OCI-LY7 (cell line): ENCODE data around the gene NFATC2. TPM values are rescaled to one million over a fixed set of nuclear protein-coding genes. Genes with fewer than 3 reads are reported as not detected.
"Not testable (repeated sequence)": the region's sequence is repeated elsewhere in the genome, so short reads cannot be mapped to it uniquely, and the experiment has no call there.

Source experiments
- BruUV-seq: library from RNA; stranded (reverse); fragments of 400-500 nt; replicated peaks from 2 replicates; lab custom pipeline; 2021; lab: Mats Ljungman, UMichigan
- CTCF ChIA-PET: fragments of 300-600 bp; sonication (Branson Sonifier 250); formaldehyde crosslinking; loops from one replicate; lab custom pipeline; 2022; ENCODE audit warnings: antibody characterized with exemption; ENCODE audit not compliant: unreplicated experiment; lab: Charles Lee
- POLR2A ChIA-PET: fragments of 300-600 bp; sonication (Branson Sonifier 250); formaldehyde crosslinking; loops from one replicate; lab custom pipeline; 2022; ENCODE audit warnings: antibody characterized with exemption; lab: Charles Lee
- DNase-seq: peaks from one replicate; pipeline ENCODE4 v3.0.0-alpha.2; 2015; ENCODE audit warnings: low spot score
- H2AFZ ChIP-seq: fragments of 200-600 bp; sonication (generic), shearing (Covaris generic); 2 replicates; pipeline ENCODE4 v1.6.1; 2014; ENCODE audit warnings: mild to moderate bottlenecking, antibody characterized with exemption, low read length, moderate library complexity
- H3K27ac ChIP-seq: fragments of 200-600 bp; sonication (generic); 2 replicates; pipeline ENCODE4 v1.5.1; 2014; ENCODE audit warnings: mixed run types, low read depth, mild to moderate bottlenecking, moderate library complexity, low read length, inconsistent platforms; ENCODE audit not compliant: poor library complexity, severe bottlenecking
- H3K36me3 ChIP-seq: fragments of 200-600 bp; sonication (generic); 2 replicates; pipeline ENCODE4 v1.6.1; 2014; ENCODE audit warnings: mild to moderate bottlenecking, antibody characterized with exemption, low read length, moderate library complexity, mixed read lengths; ENCODE audit not compliant: insufficient read depth
- H3K4me1 ChIP-seq: fragments of 200-600 bp; sonication (generic); 2 replicates; pipeline ENCODE4 v1.5.1; 2014; ENCODE audit warnings: mild to moderate bottlenecking, low read length; ENCODE audit not compliant: insufficient read depth, poor library complexity, severe bottlenecking
- H3K4me2 ChIP-seq: fragments of 200-600 bp; sonication (generic); 2 replicates; pipeline ENCODE4 v1.6.1; 2014; ENCODE audit warnings: mild to moderate bottlenecking, low read length
- H3K4me3 ChIP-seq: fragments of 200-600 bp; sonication (generic); 2 replicates; pipeline ENCODE4 v1.5.1; 2014; ENCODE audit warnings: mild to moderate bottlenecking, low read depth, low read length; ENCODE audit not compliant: poor library complexity, severe bottlenecking
- H3K79me2 ChIP-seq: fragments of 200-600 bp; sonication (generic); 2 replicates; pipeline ENCODE4 v1.6.1; 2016; ENCODE audit warnings: low read depth, mild to moderate bottlenecking, low read length, moderate library complexity, mixed read lengths; ENCODE audit not compliant: insufficient read depth
- H3K9me2 ChIP-seq: fragments of 200-600 bp; sonication (generic); 2 replicates; pipeline ENCODE4 v1.6.1; 2016; ENCODE audit warnings: mild to moderate bottlenecking, low read length, mixed read lengths; ENCODE audit not compliant: insufficient read depth
- H3K9me3 ChIP-seq: fragments of 200-600 bp; sonication (generic); 2 replicates; pipeline ENCODE4 v1.6.1; 2014; ENCODE audit warnings: mild to moderate bottlenecking, mixed run types, low read length, mixed read lengths
- H4K20me1 ChIP-seq: fragments of 200-600 bp; sonication (generic); 2 replicates; pipeline ENCODE4 v1.6.1; 2014; ENCODE audit warnings: mild to moderate bottlenecking, antibody characterized with exemption, low read length, moderate library complexity, mixed read lengths; ENCODE audit not compliant: insufficient read depth
- CTCF ChIP-seq: fragments of 200-600 bp; sonication (generic); conservative IDR thresholded peaks from 2 replicates; pipeline ENCODE4 v1.5.1; 2014; ENCODE audit warnings: mild to moderate bottlenecking, antibody characterized with exemption, low read length, moderate library complexity, mixed read lengths
- EZH2phosphoT487 ChIP-seq: fragments of 200-600 bp; sonication (generic); IDR thresholded peaks from 2 replicates; pipeline ENCODE4 v1.6.1; 2018; ENCODE audit warnings: low read depth, borderline replicate concordance, mild to moderate bottlenecking, mixed run types, antibody characterized with exemption, low read length, moderate library complexity, mixed read lengths
- intact Hi-C: fragments of 100-400 bp; cut with micrococcal nuclease; formaldehyde crosslinking; loops from one replicate; pipeline ENCODE4 v1.10.0; 2022; ENCODE audit not compliant: unreplicated experiment
- total RNA-seq, 2 experiments: library from RNA; depleted of rRNA in 1 of 2; stranded (reverse); fragments of >200 nt in 1 of 2; shearing (Covaris generic) in 1 of 2; gene quantifications; 2 replicates each; pipeline ENCODE4 v1.2.3, GENCODE V29; 2014 to 2022

The NFATC2 gene
- total RNA-seq, 2 experiments from 2014 or later, result 12.5 to 43.8 TPM

GRCh38 chr20:51481341-51481914 is 61.1 kb downstream of the NFATC2 start:
- no peaks in the 10 kb centered on the region for H4K20me1 ChIP-seq
- peak overlapping the region; percentile 33 for H3K27ac ChIP-seq
- H3K4me3 ChIP-seq, result peak overlapping the region; percentile 8
- no peaks in the 10 kb centered on the region for H3K9me2 ChIP-seq
- ChIA-PET CTCF (no interaction called here), POLR2A (interaction anchor here (0.9 to 1.6 kb wide), 3 partner anchors 10 to 26 kb away, joined by 3 to 5 read pairs (median 4); no protein-coding TSS in a partner anchor)
- TF ChIP-seq CTCF (no peak), EZH2phosphoT487 (no peak)
- H2AFZ ChIP-seq, result peak overlapping the region; percentile 16; the same call in 1 of the 2 replicates
- H3K4me2 ChIP-seq, result peak overlapping the region; percentile 68
- BruUV-seq, result no TSS peak
- intact Hi-C loops, result no loop called here
- H3K36me3 ChIP-seq, result peaks cover 81% of the 10 kb centered on the region
- no peaks in the 10 kb centered on the region; the same call in 1 of the 2 replicates for H3K79me2 ChIP-seq
- no peaks in the 10 kb centered on the region for H3K9me3 ChIP-seq
- DNase-seq, result peak; percentile 54
- H3K4me1 ChIP-seq, result peaks cover 44% of the 10 kb centered on the region

DNA sequence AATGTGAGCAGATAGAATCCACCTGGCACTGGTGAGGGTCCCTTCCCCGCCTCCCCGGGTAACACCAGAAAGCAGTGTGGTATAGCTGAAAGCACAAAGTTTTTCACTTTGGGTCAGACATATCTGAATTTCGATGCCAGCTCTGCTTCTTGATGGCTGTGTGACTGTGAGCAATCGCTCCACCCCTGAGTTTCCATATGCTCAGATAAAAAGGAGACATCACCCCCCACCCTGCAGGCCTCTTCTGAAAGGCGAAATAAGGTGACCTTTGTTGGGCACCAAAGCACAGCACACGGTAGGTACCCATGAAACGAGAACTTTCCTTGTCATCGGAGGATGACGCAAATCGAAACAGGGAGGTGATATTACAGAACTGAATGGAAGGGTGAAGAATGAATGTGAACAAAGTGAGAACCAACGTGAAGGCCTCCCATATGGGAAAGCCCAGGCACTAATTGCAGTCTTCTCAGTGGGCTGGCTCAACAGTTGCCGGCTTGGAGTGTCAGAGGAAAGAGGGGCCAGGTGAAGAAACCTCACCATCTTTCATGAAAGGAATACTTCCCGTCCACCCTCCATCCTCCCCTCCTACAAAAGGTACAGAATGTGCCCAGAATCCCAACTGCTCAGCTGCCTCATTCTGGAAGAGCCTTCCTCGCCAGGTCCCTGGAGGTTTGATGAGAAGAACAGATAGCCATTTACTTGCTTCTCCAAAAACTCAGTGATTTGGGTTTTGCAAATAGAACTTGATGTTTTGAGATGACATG is 61.8 kb downstream of the NFATC2 start:
- peak overlapping the region; percentile 8 for H3K4me3 ChIP-seq
- TF ChIP-seq CTCF, result no peak
- no peak for TF ChIP-seq EZH2phosphoT487
- no peaks in the 10 kb centered on the region for H4K20me1 ChIP-seq
- no peaks in the 10 kb centered on the region for H3K9me2 ChIP-seq
- no peaks in the 10 kb centered on the region; the same call in 1 of the 2 replicates for H3K79me2 ChIP-seq
- peaks cover 44% of the 10 kb centered on the region for H3K4me1 ChIP-seq
- peak overlapping the region; percentile 16; the same call in 1 of the 2 replicates for H2AFZ ChIP-seq
- H3K4me2 ChIP-seq, result peak overlapping the region; percentile 68
- peak overlapping the region; percentile 33 for H3K27ac ChIP-seq
- intact Hi-C loops, result no loop called here
- peaks cover 79% of the 10 kb centered on the region for H3K36me3 ChIP-seq
- no TSS peak for BruUV-seq
- CTCF ChIA-PET, result no interaction called here
- POLR2A ChIA-PET, result interaction anchor here (0.9 to 1.6 kb wide), 3 partner anchors 9 to 26 kb away, joined by 3 to 5 read pairs (median 4); no protein-coding TSS in a partner anchor
- H3K9me3 ChIP-seq, result no peaks in the 10 kb centered on the region
- no peak for DNase-seq

DNA sequence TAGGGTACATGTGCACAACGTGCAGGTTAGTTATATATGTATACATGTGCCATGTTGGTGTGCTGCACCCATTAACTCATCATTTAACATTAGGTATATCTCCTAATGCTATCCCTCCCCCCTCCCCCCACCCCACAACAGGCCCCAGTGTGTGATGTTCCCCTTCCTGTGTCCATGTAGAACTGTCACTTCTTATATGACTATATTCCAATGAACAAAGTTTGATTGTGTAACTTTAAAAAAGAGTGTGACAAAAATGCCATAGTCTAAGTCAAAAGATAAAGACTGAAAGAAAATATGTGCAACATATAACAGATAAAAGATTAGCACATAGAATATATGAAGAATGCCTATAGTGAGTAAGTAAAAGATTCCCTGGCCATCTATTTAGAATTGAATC is 66.4 kb downstream of the NFATC2 start:
- POLR2A ChIA-PET, H3K79me2 ChIP-seq: not testable (repeated sequence)
- peaks cover 91% of the 10 kb centered on the region for H3K36me3 ChIP-seq

More for the DNA sequence above, 66.4 kb downstream of the NFATC2 start:
- CTCF ChIA-PET, BruUV-seq, DNase-seq, H3K9me3 ChIP-seq, H2AFZ ChIP-seq, H3K27ac ChIP-seq, H3K4me3 ChIP-seq, H3K4me2 ChIP-seq, intact Hi-C loops, H3K9me2 ChIP-seq, H4K20me1 ChIP-seq: not testable (repeated sequence)
- peaks cover 15% of the 10 kb centered on the region for H3K4me1 ChIP-seq
